GM19240 (cell line): ENCODE measurements around the gene INO80B.

Experiments
- DNase-seq: peaks from one replicate; pipeline ENCODE4 v3.0.0; 2011; ENCODE audit warnings: low spot score; ENCODE audit not compliant: insufficient read length

The INO80B gene

GRCh38 chr2:74501335-74502071 lies 46.6 kb downstream of the INO80B start:
- no peak for DNase-seq

- no peak for DNase-seq
Observed at GRCh38 chr2:74502147-74502719, 47.3 kb downstream of the INO80B start.

- no peak for DNase-seq
Observed at GRCh38 chr2:74502720-74503505, 48.0 kb downstream of the INO80B start.

- DNase-seq, result no peak
Observed at GRCh38 chr2:74503506-74504475, 48.9 kb downstream of the INO80B start.

- no peak for DNase-seq
Observed at GRCh38 chr2:74504591-74504990, 49.7 kb downstream of the INO80B start.

GRCh38 chr2:74505448-74506246 lies 50.8 kb downstream of the INO80B start:
- DNase-seq, result no peak

GRCh38 chr2:74507145-74507925 lies 52.4 kb downstream of the INO80B start, which contains the start of gene PCGF1:
PCGF1 (minus strand) TSS chr2:74507695; CDS start chr2:74507668, 27 bp downstream.
- DNase-seq, result peak; percentile 94
